IPS-NIHi11 (cell line): ENCODE data around the gene BARX1.
"Not testable (repeated sequence)": the region's sequence is repeated elsewhere in the genome, so short reads cannot be mapped to it uniquely, and the experiment has no call there.

ENCODE experiments used
- DNase-seq: peaks from one replicate; pipeline ENCODE4 v3.0.0; 2012; ENCODE audit warnings: mixed read lengths, low spot score

The BARX1 gene

GRCh38 chr9:93965830-93966577 lies 10.8 kb upstream of the BARX1 start:
- no peak for DNase-seq

GRCh38 chr9:93964685-93965084 lies 9.5 kb upstream of the BARX1 start:
- DNase-seq: no peak

- no peak for DNase-seq
Measured at GRCh38 chr9:93963969-93964368, 8.8 kb upstream of the BARX1 start.

GRCh38 chr9:93963489-93963888 lies 8.3 kb upstream of the BARX1 start:
- not testable (repeated sequence) for DNase-seq

GRCh38 chr9:93962561-93963440 lies 7.6 kb upstream of the BARX1 start:
- peak; percentile 76 for DNase-seq

GRCh38 chr9:93962017-93962416 lies 6.9 kb upstream of the BARX1 start:
- no peak for DNase-seq

GRCh38 chr9:93960971-93961841 lies 6.1 kb upstream of the BARX1 start:
- DNase-seq: no peak

GRCh38 chr9:93960221-93960970 lies 5.2 kb upstream of the BARX1 start:
- DNase-seq: no peak

GRCh38 chr9:93959739-93960154 lies 4.6 kb upstream of the BARX1 start:
- no peak for DNase-seq

- no peak for DNase-seq
Measured at GRCh38 chr9:93958819-93959682, 3.9 kb upstream of the BARX1 start.

- no peak for DNase-seq
Measured at GRCh38 chr9:93958121-93958818, 3.1 kb upstream of the BARX1 start.

- no peak for DNase-seq
Measured at GRCh38 chr9:93955981-93956784, 1.0 kb upstream of the BARX1 start.

GRCh38 chr9:93954434-93955061 lies 607 bp downstream of the BARX1 start:
- DNase-seq: no peak

GRCh38 chr9:93953496-93954433 lies 1.4 kb downstream of the BARX1 start:
- DNase-seq: no peak

- DNase-seq: no peak
Measured at GRCh38 chr9:93952784-93953495, 2.2 kb downstream of the BARX1 start.

- DNase-seq: no peak
Measured at GRCh38 chr9:93952119-93952783, 2.9 kb downstream of the BARX1 start.
